Measurements from ENCODE around the gene ZEB2.

Gene ZEB2

GRCh38 chr2:144554492-144555210 lies 34.7 kb upstream of the ZEB2 start:
- TF ChIP-seq CTCF (IDR thresholded peaks at IDR 0.05; ENCODE audit: low read depth, low read length) = no peak
- no peak for DNase-seq (ENCODE audit: low read depth in 2 of 2)

GRCh38 chr2:144553379-144553778 lies 33.5 kb upstream of the ZEB2 start:
- H3K4me3 ChIP-seq (replicated peaks in 1 of 2; ENCODE audit: low read depth in 2 of 2, low read length in 2 of 2) = no peak overlapping the region
- peak; percentile 80 to 97 for DNase-seq (ENCODE audit: low read depth in 2 of 2)
- TF ChIP-seq CTCF (IDR thresholded peaks at IDR 0.05; ENCODE audit: low read depth, low read length) = no peak

More at GRCh38 chr2:144554492-144555210, 34.7 kb upstream of the ZEB2 start:
- H3K4me3 ChIP-seq (replicated peaks in 1 of 2; ENCODE audit: low read depth in 2 of 2, low read length in 2 of 2) = no peak overlapping the region

GRCh38 chr2:144552821-144553220 lies 32.9 kb upstream of the ZEB2 start:
- no peak for DNase-seq (ENCODE audit: low read depth in 2 of 2)
- H3K4me3 ChIP-seq (replicated peaks in 1 of 2; ENCODE audit: low read depth in 2 of 2, low read length in 2 of 2) = no peak overlapping the region
- TF ChIP-seq CTCF (IDR thresholded peaks at IDR 0.05; ENCODE audit: low read depth, low read length) = no peak

GRCh38 chr2:144550911-144551310 lies 31.0 kb upstream of the ZEB2 start:
- H3K4me3 ChIP-seq (replicated peaks in 1 of 2; ENCODE audit: low read depth in 2 of 2, low read length in 2 of 2) = no peak overlapping the region
- DNase-seq (ENCODE audit: low read depth in 2 of 2) = peak in 1 of 2 donors; percentile 38
- no peak for TF ChIP-seq CTCF (IDR thresholded peaks at IDR 0.05; ENCODE audit: low read depth, low read length)

- H3K4me3 ChIP-seq (replicated peaks in 1 of 2; ENCODE audit: low read depth in 2 of 2, low read length in 2 of 2) = no peak overlapping the region
- TF ChIP-seq CTCF (IDR thresholded peaks at IDR 0.05; ENCODE audit: low read depth, low read length) = no peak
- DNase-seq (ENCODE audit: low read depth in 2 of 2) = no peak
These were observed 30.2 kb upstream of the ZEB2 start for GRCh38 chr2:144550084-144550483.

GRCh38 chr2:144548532-144549191 lies 28.7 kb upstream of the ZEB2 start:
- no peak overlapping the region for H3K4me3 ChIP-seq (replicated peaks in 1 of 2; ENCODE audit: low read depth in 2 of 2, low read length in 2 of 2)
- DNase-seq (ENCODE audit: low read depth in 2 of 2) = no peak
- TF ChIP-seq CTCF (IDR thresholded peaks at IDR 0.05; ENCODE audit: low read depth, low read length) = no peak
